GM12872 (cell line): ENCODE data around the gene CA9.

Experiments used
- TF ChIP-seq, protein P1 (sequence below): IDR thresholded peaks from 3 replicates; pipeline ENCODE4 v1.5.1; 2011; ENCODE audit warnings: low read depth, mild to moderate bottlenecking, low read length, moderate library complexity; ENCODE audit not compliant: insufficient read depth

Gene CA9

DNA sequence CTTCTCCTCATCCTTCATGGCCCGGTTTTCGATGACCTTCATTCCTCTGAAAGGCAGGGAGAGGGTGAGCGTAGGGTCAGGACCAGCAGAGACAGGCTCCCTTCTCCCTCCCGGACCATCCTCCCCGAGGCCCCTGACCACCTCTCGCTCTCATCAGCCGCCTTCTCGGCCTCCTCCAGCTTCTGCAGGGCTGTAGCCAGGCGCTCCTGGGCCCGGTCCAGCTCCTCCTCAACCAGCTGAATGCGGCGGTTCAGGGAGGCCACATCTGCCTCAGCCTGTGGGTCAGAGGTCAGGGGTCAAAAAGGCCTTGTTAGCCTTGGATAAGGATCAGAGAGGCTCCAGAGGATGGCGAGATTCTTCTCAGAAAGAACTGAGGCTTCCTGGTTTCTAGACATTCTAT is 11.8 kb downstream of the CA9 start:
- TF ChIP-seq, protein P1, sequence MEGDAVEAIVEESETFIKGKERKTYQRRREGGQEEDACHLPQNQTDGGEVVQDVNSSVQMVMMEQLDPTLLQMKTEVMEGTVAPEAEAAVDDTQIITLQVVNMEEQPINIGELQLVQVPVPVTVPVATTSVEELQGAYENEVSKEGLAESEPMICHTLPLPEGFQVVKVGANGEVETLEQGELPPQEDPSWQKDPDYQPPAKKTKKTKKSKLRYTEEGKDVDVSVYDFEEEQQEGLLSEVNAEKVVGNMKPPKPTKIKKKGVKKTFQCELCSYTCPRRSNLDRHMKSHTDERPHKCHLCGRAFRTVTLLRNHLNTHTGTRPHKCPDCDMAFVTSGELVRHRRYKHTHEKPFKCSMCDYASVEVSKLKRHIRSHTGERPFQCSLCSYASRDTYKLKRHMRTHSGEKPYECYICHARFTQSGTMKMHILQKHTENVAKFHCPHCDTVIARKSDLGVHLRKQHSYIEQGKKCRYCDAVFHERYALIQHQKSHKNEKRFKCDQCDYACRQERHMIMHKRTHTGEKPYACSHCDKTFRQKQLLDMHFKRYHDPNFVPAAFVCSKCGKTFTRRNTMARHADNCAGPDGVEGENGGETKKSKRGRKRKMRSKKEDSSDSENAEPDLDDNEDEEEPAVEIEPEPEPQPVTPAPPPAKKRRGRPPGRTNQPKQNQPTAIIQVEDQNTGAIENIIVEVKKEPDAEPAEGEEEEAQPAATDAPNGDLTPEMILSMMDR = no peak

DNA sequence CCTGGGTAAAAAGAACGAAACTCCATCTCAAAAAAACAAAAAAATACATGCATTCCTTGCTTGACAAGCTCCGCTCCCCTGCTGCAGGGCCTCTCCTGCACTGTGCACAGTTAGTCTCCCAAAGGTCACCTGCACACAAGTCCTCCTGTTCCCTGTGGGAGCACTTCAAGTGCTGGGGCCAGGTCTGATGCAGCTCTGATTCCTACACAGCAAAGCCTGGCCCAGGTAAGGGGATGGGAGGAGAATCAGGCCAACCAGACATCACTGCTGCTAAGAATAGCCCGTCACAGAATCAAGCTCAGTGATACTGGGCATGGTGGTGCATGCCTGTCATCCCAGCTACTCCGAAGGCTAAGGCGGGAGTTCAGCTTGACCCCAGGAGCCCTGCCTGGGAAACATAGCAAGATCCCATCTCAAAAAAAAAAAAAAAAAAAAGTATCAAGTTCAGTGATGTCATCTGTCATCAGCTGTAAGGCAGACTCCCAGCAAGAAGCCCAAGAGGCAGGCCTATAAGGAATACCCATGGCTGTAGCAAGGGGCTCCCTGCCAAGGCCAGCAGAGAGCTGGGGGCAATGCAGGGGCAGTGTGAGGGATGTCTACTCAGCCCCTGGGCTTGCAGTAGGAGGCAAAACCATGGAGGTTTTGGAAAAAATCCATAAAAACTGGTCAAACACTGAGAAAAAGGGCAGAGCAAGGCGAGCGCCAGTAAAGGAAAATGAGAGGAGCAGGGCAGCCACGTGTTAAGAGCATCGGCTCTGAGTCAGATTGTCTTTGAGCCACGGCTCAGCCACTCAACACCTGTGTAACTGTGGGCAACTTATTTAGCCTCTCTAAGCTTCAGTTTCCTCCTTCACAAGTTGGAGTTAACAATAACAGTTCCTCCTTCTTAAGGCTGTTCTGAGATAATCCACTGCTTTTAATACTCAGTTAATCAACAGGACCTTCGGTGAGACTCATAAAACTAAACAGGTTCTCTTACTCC is 12.8 kb downstream of the CA9 start:
- TF ChIP-seq, protein P1 = no peak

- TF ChIP-seq, protein P1 = no peak
Observed at GRCh38 chr9:35687306-35687705, 13.6 kb downstream of the CA9 start.

DNA sequence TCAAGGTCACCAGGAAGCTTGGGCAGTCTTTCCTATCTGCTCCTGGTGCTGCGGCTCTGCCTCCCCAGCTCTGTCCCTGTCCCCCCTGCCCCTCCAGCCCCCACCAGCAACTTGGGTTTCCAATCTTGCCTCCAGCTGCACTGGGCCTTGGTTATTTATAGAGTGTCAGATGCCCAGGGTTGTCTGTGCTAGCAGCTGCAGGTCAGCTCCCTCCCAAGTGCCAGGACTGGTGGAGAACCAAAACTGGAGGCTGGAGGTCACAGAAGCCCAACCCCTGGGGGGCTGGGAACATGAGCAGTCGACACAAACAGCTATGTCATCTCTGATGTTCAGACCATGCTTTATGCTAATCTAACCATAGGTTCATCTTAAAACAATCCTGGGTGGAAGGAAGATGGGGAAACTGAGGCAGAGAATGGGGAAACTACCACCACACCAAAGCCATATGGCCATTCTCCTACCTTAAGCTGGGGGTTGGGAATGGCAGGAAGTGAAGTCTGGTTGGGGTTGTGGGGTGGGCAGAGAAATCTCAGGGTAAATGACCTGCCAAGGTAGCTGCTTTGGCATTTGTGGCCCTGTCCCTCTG is 14.3 kb downstream of the CA9 start:
- TF ChIP-seq, protein P1 = no peak

DNA sequence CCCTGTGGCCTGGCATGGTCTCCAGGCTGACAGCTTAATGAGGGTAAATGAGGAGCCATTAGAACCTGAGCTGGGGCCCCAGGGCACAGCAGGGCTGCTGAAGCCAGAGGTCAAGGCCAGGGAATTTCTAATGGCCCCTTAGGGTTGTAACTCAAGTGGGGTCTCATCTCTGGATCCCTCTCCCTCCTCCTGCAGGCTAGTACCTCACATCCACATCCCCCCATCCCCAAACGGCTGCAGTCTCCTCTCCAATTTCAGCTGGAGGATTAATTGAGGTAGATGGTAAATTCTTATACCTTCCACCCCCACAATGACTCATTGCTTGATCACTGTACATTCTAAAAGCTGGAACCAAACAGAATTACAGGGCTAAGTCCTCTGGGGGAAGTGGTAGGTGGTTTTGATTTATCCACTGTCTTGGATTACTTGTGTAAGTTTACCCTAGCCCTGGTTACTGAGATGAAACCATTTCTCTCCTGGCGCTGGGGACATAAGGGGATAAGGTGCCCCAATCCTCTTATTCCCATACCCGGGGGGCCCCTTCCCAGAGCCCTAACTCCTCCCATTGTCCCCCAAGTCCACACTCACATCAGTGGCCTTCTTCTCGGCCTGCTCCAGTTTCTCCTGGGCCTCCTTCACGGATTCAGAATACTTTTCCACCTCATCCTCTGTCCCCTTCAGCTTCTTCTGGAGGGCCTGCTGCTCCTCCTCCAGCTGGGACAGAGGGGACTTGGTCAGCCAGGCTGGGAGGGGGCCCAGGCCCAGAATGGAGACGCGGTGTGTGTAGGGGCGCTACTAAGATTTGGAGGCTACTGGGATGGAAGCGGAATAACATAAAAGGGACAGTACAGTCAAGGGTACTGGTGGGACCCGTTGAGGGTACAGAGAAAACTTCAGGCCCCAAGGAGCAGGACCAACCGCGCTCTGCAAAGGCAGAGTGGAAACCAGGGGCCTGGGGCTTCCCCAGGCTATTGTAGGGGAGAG is 15.1 kb downstream of the CA9 start:
- TF ChIP-seq, protein P1 = no peak

DNA sequence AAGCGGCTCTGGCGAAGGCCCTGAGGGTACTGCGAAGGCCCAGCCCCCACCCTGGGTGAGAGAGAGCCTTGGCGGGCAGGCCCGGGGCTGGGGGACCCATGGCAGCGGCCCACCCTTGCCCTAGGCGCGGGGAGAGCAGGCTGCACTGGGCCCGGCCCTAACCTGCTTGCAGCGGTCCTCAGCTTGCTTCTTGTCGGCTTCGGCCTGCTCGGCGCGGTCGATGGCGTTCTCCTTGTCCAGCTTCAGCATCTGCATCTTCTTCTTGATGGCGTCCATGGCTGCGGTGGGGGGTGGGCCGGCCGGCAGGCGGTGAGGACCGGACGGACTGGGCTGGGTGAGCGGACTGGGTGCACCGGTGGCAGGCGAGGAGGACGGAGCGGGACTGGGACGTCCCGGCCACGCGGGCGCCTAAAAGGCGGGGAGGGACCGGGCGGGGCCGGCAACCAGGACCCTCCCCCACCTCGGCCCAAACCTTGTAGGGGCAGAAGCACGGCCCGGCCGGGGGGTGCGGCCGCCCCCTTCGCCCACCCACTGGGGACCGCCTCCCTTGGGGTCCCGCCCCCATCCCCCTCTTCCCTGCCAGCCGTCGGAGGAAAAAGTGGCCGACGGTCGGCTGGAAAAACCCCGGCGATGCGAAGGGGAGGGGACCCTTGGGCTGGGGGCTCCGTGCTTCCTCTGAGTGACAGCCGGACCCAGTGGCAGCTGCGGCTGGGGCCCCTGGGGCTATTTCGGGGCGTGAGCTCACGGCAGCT is 16.0 kb downstream of the CA9 start, which contains the start of gene TPM2:
TPM2 (minus strand) TSS at position 384 of the 752 bp plus-strand sequence; CDS start at position 276, 108 bp downstream.
- TF ChIP-seq, protein P1 = no peak
